HCT116 (cell line): Measurements from ENCODE around the gene TSPAN13. TPM values are rescaled to one million over a fixed set of nuclear protein-coding genes. Genes with fewer than 3 reads are reported as not detected.

Source experiments
- ATAC-seq: fragments of 200-7000 bp; cut with Tn5 transposase; 2 replicates; pipeline ENCODE4 v1.9.1; 2020; ENCODE audit warnings: mild to moderate bottlenecking, moderate library complexity
- BruUV-seq: library from RNA; stranded (reverse); fragments of 400-500 nt; replicated peaks from 2 replicates; lab custom pipeline; 2021; lab: Mats Ljungman, UMichigan
- CTCF ChIA-PET: fragments of 300-600 bp; sonication (Branson Sonifier 250); formaldehyde crosslinking; loops from one replicate; lab custom pipeline; 2021; ENCODE audit warnings: antibody characterized with exemption; lab: Charles Lee
- POLR2A ChIA-PET: fragments of 300-600, 350-600 bp; sonication (Branson Sonifier 250); formaldehyde crosslinking; loops from one replicate; lab custom pipeline; 2021; ENCODE audit warnings: antibody characterized with exemption; lab: Charles Lee
- RAD21 ChIA-PET, 2 experiments: fragments of 300-600 bp; sonication (Branson Sonifier 250); formaldehyde crosslinking; loops; one replicate each; lab custom pipeline; 2023; ENCODE audit warnings: low total read pairs in 2 of 2; ENCODE audit not compliant: uncharacterized antibody in 2 of 2, unreplicated experiment in 2 of 2, low non-redundant PET in 1 of 2; lab: Charles Lee
- DNase-seq: peaks from one replicate; pipeline ENCODE4 v3.0.0-alpha.2; 2010; ENCODE audit warnings: low read depth, low spot score
- H2AFZ ChIP-seq: fragments of 200-600 bp; shearing (Covaris generic), sonication (generic); 2 replicates; pipeline ENCODE4 v1.6.1; 2017; ENCODE audit warnings: low read depth, mixed run types, mixed read lengths, antibody characterized with exemption, low read length; ENCODE audit not compliant: poor library complexity, severe bottlenecking
- H3K27ac ChIP-seq: 2 replicates; pipeline ENCODE4 v1.5.1; 2012; ENCODE audit warnings: low read depth, low read length
- H3K27me3 ChIP-seq: fragments of 200-600 bp; sonication (generic); 2 replicates; pipeline ENCODE4 v1.6.1; 2016; ENCODE audit warnings: mixed run types, low read length, mixed read lengths; ENCODE audit not compliant: insufficient read depth
- H3K36me3 ChIP-seq, 2 experiments: fragments of 200-500 bp in 1 of 2; fragments of 200-600 bp in 1 of 2; sonication (Bioruptor generic) in 1 of 2; sonication (generic) in 1 of 2; 2 replicates each; pipeline versions ENCODE4 v1.5.1 to v1.6.1; 2014 to 2016; ENCODE audit warnings: low read length in 2 of 2, inconsistent platforms in 1 of 2, mixed read lengths in 1 of 2, mixed run types in 1 of 2; ENCODE audit not compliant: insufficient read depth in 2 of 2, control insufficient read depth in 1 of 2
- H3K4me1 ChIP-seq, 2 experiments: fragments of 200-600 bp in 1 of 2; sonication (generic) in 1 of 2; 2 replicates each; pipeline versions ENCODE4 v1.5.1 to v1.6.1; 2012 to 2017; ENCODE audit warnings: low read length in 2 of 2, inconsistent platforms in 1 of 2, mild to moderate bottlenecking in 1 of 2, mixed read lengths in 1 of 2, mixed run types in 1 of 2, moderate library complexity in 1 of 2; ENCODE audit not compliant: insufficient read depth in 2 of 2, control insufficient read depth in 1 of 2
- H3K4me2 ChIP-seq: fragments of 200-600 bp; sonication (generic); 2 replicates; pipeline ENCODE4 v1.6.1; 2017; ENCODE audit warnings: mixed run types, low read length, mixed read lengths
- H3K4me3 ChIP-seq, 2 experiments: fragments of 200-600 bp in 1 of 2; sonication (generic) in 1 of 2; replicated peaks in 1 of 2; 2 replicates each; pipeline ENCODE4 v1.5.1; 2011 to 2016; ENCODE audit warnings: low read length in 2 of 2, control low read depth in 1 of 2, low read depth in 1 of 2, mild to moderate bottlenecking in 1 of 2, mixed read lengths in 1 of 2, mixed run types in 1 of 2
- H3K79me2 ChIP-seq: fragments of 200-600 bp; sonication (generic); 2 replicates; pipeline ENCODE4 v1.6.1; 2017; ENCODE audit warnings: mild to moderate bottlenecking, mixed run types, low read length, moderate library complexity, mixed read lengths; ENCODE audit not compliant: insufficient read depth
- H3K9ac ChIP-seq: fragments of 200-600 bp; sonication (generic); 2 replicates; pipeline ENCODE4 v1.6.1; 2016; ENCODE audit warnings: low read length, mixed read lengths
- H3K9me2 ChIP-seq: fragments of 200-600 bp; sonication (generic), shearing (Covaris generic); 2 replicates; pipeline ENCODE4 v1.6.1; 2017; ENCODE audit warnings: mixed run types, mild to moderate bottlenecking, moderate library complexity; ENCODE audit not compliant: insufficient read depth
- H3K9me3 ChIP-seq, 2 experiments: fragments of 200-500 bp in 1 of 2; fragments of 200-600 bp in 1 of 2; sonication (Bioruptor generic) in 1 of 2; sonication (generic) in 1 of 2; 2 replicates each; pipeline ENCODE4 v1.6.1; 2014 to 2017; ENCODE audit warnings: low read length in 2 of 2, mixed read lengths in 2 of 2, inconsistent platforms in 1 of 2, low read depth in 1 of 2, mild to moderate bottlenecking in 1 of 2, mixed run types in 1 of 2, moderate library complexity in 1 of 2; ENCODE audit not compliant: control insufficient read depth in 1 of 2, insufficient read depth in 1 of 2
- H4K20me1 ChIP-seq: fragments of 200-600 bp; sonication (generic), shearing (Covaris generic); 2 replicates; pipeline ENCODE4 v1.6.1; 2017; ENCODE audit warnings: mixed run types, mild to moderate bottlenecking, moderate library complexity; ENCODE audit not compliant: insufficient read depth
- ATF3 ChIP-seq: IDR thresholded peaks from 2 replicates; pipeline ENCODE4 v1.6.1; 2012
- CBX3 ChIP-seq: IDR thresholded peaks from 2 replicates; pipeline ENCODE4 v1.6.1; 2012; ENCODE audit warnings: low read depth
- CEBPB ChIP-seq: IDR thresholded peaks from 2 replicates; pipeline ENCODE4 v1.6.1; 2012; ENCODE audit warnings: low read depth
- CTCF ChIP-seq, 3 experiments: fragments of 200-600 bp in 1 of 3; sonication (generic) in 1 of 3; IDR thresholded peaks in 2 of 3; conservative IDR thresholded peaks in 1 of 3; 2 replicates each; pipeline ENCODE4 v1.5.1; 2012 to 2017; ENCODE audit warnings: low read depth in 2 of 3, low read length in 2 of 3, antibody characterized with exemption in 1 of 3, borderline replicate concordance in 1 of 3, control low read depth in 1 of 3, mild to moderate bottlenecking in 1 of 3, mixed read lengths in 1 of 3, mixed run types in 1 of 3, moderate library complexity in 1 of 3; ENCODE audit not compliant: insufficient read depth in 1 of 3
- EZH2 ChIP-seq: fragments of 200-600 bp; sonication (generic); IDR thresholded peaks from 2 replicates; pipeline ENCODE4 v1.6.1; 2017; ENCODE audit warnings: antibody characterized with exemption, mixed run types
- POLR2A ChIP-seq: IDR thresholded peaks from 2 replicates; pipeline ENCODE4 v1.7.0; 2011; ENCODE audit warnings: borderline replicate concordance; ENCODE audit not compliant: insufficient read depth, insufficient read length; ENCODE audit errors: extremely low read depth
- SIN3A ChIP-seq: IDR thresholded peaks from 2 replicates; pipeline ENCODE4 v1.6.1; 2012; ENCODE audit warnings: low read depth
- SP1 ChIP-seq: IDR thresholded peaks from 2 replicates; pipeline ENCODE4 v1.6.1; 2012; ENCODE audit warnings: low read depth
- SRF ChIP-seq: IDR thresholded peaks from 2 replicates; pipeline ENCODE4 v1.6.1; 2012; ENCODE audit warnings: low read depth
- TCF7L2 ChIP-seq: IDR thresholded peaks from 2 replicates; pipeline ENCODE4 v1.7.0; 2011; ENCODE audit warnings: borderline replicate concordance, inconsistent platforms; ENCODE audit not compliant: insufficient read depth, insufficient read length; ENCODE audit errors: extremely low read depth
- YY1 ChIP-seq: IDR thresholded peaks from 2 replicates; pipeline ENCODE4 v1.6.1; 2011; ENCODE audit warnings: low read length, low read depth, moderate library complexity, mild to moderate bottlenecking; ENCODE audit not compliant: insufficient replicate concordance; ENCODE audit errors: extremely low read depth
- ZNF274 ChIP-seq: fragments of 200-500 bp; sonication (Bioruptor generic); IDR thresholded peaks from 2 replicates; pipeline ENCODE4 v1.6.1; 2014; ENCODE audit warnings: mild to moderate bottlenecking, low read depth, low read length, inconsistent platforms
- intact Hi-C: fragments of 100-400 bp; cut with micrococcal nuclease; formaldehyde crosslinking; loops from 2 replicates; pipeline ENCODE4 v1.10.0; 2022
- total RNA-seq: library from RNA; stranded (reverse); gene quantifications from one replicate; pipeline ENCODE4 v1.2.1, GENCODE V29; 2021; ENCODE audit not compliant: unreplicated experiment

The TSPAN13 gene
- total RNA-seq, 1 experiment from 2014 or later = 18.5 TPM

DNA sequence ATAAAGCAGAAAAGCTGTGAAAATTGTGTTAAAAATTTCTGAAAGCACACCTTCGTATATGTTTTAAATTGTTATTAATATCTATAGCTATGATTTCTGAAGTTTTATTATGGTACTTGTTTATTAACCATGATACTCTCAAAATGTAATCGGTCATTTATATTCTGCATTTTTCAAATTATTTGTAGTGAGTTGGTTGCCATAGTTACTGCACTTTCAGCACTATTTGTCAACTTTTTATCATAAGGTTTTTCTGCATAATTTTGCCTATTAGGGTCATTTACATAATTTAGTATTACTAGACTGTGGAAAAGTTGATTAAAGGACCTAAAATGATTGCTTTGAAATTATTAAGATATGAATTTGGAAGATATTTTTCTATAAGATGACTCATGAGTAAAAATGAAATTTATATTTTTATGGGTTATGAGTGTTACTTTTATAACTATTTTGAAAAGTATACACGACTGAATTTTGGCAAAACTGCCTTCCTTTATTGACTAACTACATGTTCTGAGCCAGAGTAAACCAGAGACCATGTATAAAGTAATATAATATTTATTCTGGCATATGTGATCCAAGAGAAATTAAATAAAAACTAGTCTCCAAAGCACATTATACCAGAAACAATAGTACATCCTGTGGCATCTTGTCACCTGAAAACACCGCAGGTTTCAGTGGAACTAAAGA lies 59.1 kb downstream of the TSPAN13 start:
- H3K4me2 ChIP-seq = no peak overlapping the region
- POLR2A ChIA-PET = no interaction called here
- no peaks in the 10 kb centered on the region for H3K36me3 ChIP-seq
- no peaks in the 10 kb centered on the region for H3K27me3 ChIP-seq
- no peak overlapping the region for H3K27ac ChIP-seq
- no peaks in the 10 kb centered on the region; a peak in 1 of 4 replicates for H3K9me3 ChIP-seq
- H3K9me2 ChIP-seq = peaks cover 3% of the 10 kb centered on the region
- no peak overlapping the region for H2AFZ ChIP-seq
- no TSS peak for BruUV-seq
- TF ChIP-seq CBX3 (no peak), ATF3 (no peak), TCF7L2 (no peak), ZNF274 (no peak), SRF (no peak), EZH2 (no peak)
- intact Hi-C loops = no loop called here
- RAD21 ChIA-PET = no interaction called here
- no peaks in the 10 kb centered on the region for H3K79me2 ChIP-seq
- peaks cover 0 to 4% of the 10 kb centered on the region in 2 experiments; a peak in 2 of 4 replicates for H3K4me1 ChIP-seq
- no peaks in the 10 kb centered on the region for H4K20me1 ChIP-seq
- CTCF ChIA-PET = interaction anchor here (1.5 kb wide), 1 partner anchor 11 kb away, joined by 6 read pairs; no protein-coding TSS in a partner anchor
- no peak overlapping the region for H3K4me3 ChIP-seq
- no peak overlapping the region for H3K9ac ChIP-seq
- DNase-seq (no peak), ATAC-seq (no peak)

GRCh38 chr7:16813232-16813616 lies 59.7 kb downstream of the TSPAN13 start:
- no peak overlapping the region for H3K4me2 ChIP-seq
- intact Hi-C loops = no loop called here
- no peaks in the 10 kb centered on the region; a peak in 1 of 4 replicates for H3K9me3 ChIP-seq
- POLR2A ChIA-PET = no interaction called here
- H3K9ac ChIP-seq = no peak overlapping the region
- H3K36me3 ChIP-seq = no peaks in the 10 kb centered on the region
- H3K79me2 ChIP-seq = no peaks in the 10 kb centered on the region
- CTCF ChIA-PET = interaction anchor here (1.5 kb wide), 1 partner anchor 12 kb away, joined by 6 read pairs; no protein-coding TSS in a partner anchor
- no peaks in the 10 kb centered on the region for H4K20me1 ChIP-seq
- no peak overlapping the region for H2AFZ ChIP-seq
- BruUV-seq = no TSS peak
- no peaks in the 10 kb centered on the region for H3K27me3 ChIP-seq
- ATAC-seq (no peak), DNase-seq (no peak)
- H3K9me2 ChIP-seq = peaks cover 3% of the 10 kb centered on the region
- no peak for TF ChIP-seq CEBPB
- no peak for TF ChIP-seq TCF7L2
- TF ChIP-seq CTCF (IDR thresholded peaks at IDR 0.05 in 2 of 3, conservative IDR thresholded peaks at IDR 0.05 in 1 of 3; ENCODE audit: borderline replicate concordance in 1 of 3, insufficient read depth in 1 of 3, low read depth in 2 of 3, low read length in 2 of 3) = no peak
- no peak for TF ChIP-seq SRF
- no peak for TF ChIP-seq SP1
- TF ChIP-seq ATF3 = no peak
- no peak for TF ChIP-seq YY1
- TF ChIP-seq SIN3A = no peak
- no peak for TF ChIP-seq POLR2A
- TF ChIP-seq, all 23 proteins: peak for 0
- Histone ChIP-seq H3K4me3 (no peak overlapping the region), H3K27ac (no peak overlapping the region), H3K4me1 (peaks cover 0 to 9% of the 10 kb centered on the region in 2 experiments; a peak in 2 of 4 replicates)
- RAD21 ChIA-PET = no interaction called here
